Activated CD8-positive, alpha-beta T cell treated with anti-CD3 and anti-CD28 coated beads, Interleukin-2, amount 10 ng/mL, durations not matched to agents 7 days and 5 days (primary cell): ENCODE results near the gene KRAS. TPM values are rescaled to one million over a fixed set of nuclear protein-coding genes. Genes with fewer than 3 reads are reported as not detected.

ENCODE experiments used
- ATAC-seq: fragments of 150-1000 bp; cut with Tn5 transposase; one replicate; pipeline ENCODE4 v1.10.0; 2021; ENCODE audit warnings: moderate library complexity
- CTCF ChIA-PET: fragments of 350-600 bp; sonication (Branson Sonifier 250); formaldehyde crosslinking; loops from one replicate; lab custom pipeline; 2021; ENCODE audit warnings: antibody characterized with exemption; lab: Charles Lee
- POLR2A ChIA-PET: fragments of 350-600 bp; sonication (Branson Sonifier 250); formaldehyde crosslinking; loops from one replicate; lab custom pipeline; 2021; ENCODE audit warnings: antibody characterized with exemption; lab: Charles Lee
- DNase-seq: peaks from one replicate; pipeline ENCODE4 v3.0.0-alpha.2; 2020
- H3K27ac Mint-ChIP-seq: one replicate; pipeline ENCODE4 v1.8.0; 2021; ENCODE audit warnings: mild to moderate bottlenecking, mixed read lengths
- H3K27me3 Mint-ChIP-seq: one replicate; pipeline ENCODE4 v1.8.0; 2021; ENCODE audit warnings: low read depth, mixed read lengths
- H3K36me3 Mint-ChIP-seq: one replicate; pipeline ENCODE4 v1.8.0; 2021; ENCODE audit warnings: low read depth, mixed read lengths
- H3K4me1 Mint-ChIP-seq: one replicate; pipeline ENCODE4 v1.8.0; 2021; ENCODE audit warnings: low read depth, mixed read lengths
- H3K4me3 Mint-ChIP-seq: one replicate; pipeline ENCODE4 v1.8.0; 2021; ENCODE audit warnings: mild to moderate bottlenecking, mixed read lengths
- H3K9me3 Mint-ChIP-seq: one replicate; pipeline ENCODE4 v1.8.0; 2022; ENCODE audit warnings: mixed read lengths; ENCODE audit not compliant: insufficient read depth
- total RNA-seq, 2 experiments: library from RNA; stranded (reverse); gene quantifications; one replicate each; pipeline ENCODE4 v1.2.3, GENCODE V29; 2021

The KRAS gene
- total RNA-seq, 2 experiments from 2014 or later: 33.4 to 37.6 TPM

DNA sequence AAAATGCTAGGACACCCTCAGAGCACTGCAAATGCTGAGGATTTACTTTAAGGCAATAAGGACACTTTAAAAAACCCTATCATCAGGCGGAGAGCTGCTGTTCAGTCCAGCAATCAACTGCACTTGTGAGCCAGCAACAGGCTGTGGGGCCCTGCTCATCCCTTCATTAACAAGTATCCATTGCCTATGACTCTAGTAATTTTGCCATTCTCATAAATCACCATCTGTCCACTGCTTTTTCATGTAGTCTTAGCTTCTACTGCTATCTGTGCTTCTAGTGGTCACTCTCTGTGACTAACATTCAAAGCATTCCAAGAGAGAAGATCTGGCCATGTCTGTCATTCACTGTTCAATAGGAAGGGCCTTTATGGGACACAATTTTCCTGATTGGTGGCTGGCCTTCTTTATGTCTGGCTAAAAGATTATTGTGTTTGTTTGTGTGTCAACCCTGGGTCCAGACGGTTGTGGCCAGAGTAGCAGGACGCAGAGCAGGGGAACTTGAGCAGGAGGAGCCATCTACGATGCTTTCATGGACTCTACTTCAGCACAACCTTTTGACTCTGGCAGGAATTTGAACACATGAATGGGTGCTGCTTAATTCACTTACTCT, 3.6 kb upstream of the KRAS start:
- Mint-ChIP-seq H3K27me3 (peaks cover 2% of the 10 kb centered on the region), H3K9me3 (no peaks in the 10 kb centered on the region), H3K4me1 (peaks cover 18% of the 10 kb centered on the region), H3K4me3 (no peak overlapping the region), H3K27ac (no peak overlapping the region), H3K36me3 (peaks cover 5% of the 10 kb centered on the region)
- POLR2A ChIA-PET: interaction anchor here (0.5 kb wide), 1 partner anchor 18 kb away, joined by 3 read pairs; no protein-coding TSS in a partner anchor
- ATAC-seq (no peak), DNase-seq (no peak)
- CTCF ChIA-PET: interaction anchor here (3.4 kb wide), 1 partner anchor 13 kb away, joined by 17 read pairs; no protein-coding TSS in a partner anchor

DNA sequence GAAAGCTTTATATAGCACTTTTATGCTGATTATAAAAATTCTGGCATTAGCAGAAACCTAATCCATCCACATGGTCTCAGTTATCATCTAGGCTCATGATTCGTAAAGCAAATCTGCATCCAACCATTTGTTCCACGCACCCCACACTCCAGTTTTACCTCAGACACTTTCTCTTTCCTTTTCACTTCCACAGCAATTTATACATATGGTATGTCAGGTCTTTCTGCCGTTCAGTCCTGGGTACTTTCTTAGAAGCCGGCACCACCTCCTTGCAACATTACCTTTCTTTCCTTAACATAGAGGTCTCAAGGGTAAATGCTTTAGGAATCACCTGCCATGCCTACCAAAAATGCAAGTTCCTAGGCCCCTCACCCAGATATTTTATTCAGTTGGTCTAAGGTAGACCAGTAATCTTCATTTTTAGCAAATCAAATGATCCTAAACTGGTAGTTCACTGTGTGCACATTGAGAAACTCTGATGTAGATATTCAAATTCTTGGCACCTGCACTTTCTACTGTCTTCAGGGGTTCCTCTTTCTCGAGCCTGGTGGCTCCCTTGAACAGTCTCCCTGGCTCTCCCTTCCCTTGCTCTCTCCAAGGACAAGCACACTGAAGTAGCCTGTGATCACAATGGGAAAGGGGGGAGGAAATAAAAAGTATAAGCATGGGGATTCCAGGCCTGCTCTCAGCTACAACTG, 2.8 kb upstream of the KRAS start:
- Mint-ChIP-seq H3K4me3 (no peak overlapping the region), H3K36me3 (peaks cover 6% of the 10 kb centered on the region), H3K4me1 (peaks cover 18% of the 10 kb centered on the region), H3K9me3 (no peaks in the 10 kb centered on the region), H3K27me3 (peaks cover 2% of the 10 kb centered on the region), H3K27ac (no peak overlapping the region)
- POLR2A ChIA-PET: interaction anchor here (0.5 kb wide), 1 partner anchor 19 kb away, joined by 3 read pairs; no protein-coding TSS in a partner anchor
- CTCF ChIA-PET: interaction anchor here (1.2 to 3.4 kb wide), 3 partner anchors 10 to 12 kb away, joined by 3 to 17 read pairs (median 11); no protein-coding TSS in a partner anchor
- ATAC-seq (no peak), DNase-seq (no peak)

- Mint-ChIP-seq H3K4me1 (peaks cover 18% of the 10 kb centered on the region), H3K36me3 (peaks cover 10% of the 10 kb centered on the region), H3K27ac (no peak overlapping the region), H3K9me3 (no peaks in the 10 kb centered on the region), H3K27me3 (peaks cover 2% of the 10 kb centered on the region), H3K4me3 (no peak overlapping the region)
- POLR2A ChIA-PET: no interaction called here
- CTCF ChIA-PET: interaction anchor here (1.2 to 2.7 kb wide), 3 partner anchors 10 to 131 kb away, joined by 3 to 13 read pairs (median 11); no protein-coding TSS in a partner anchor
- no peak for ATAC-seq
- DNase-seq: no peak
These were observed 2.2 kb upstream of the KRAS start for GRCh38 chr12:25252946-25253345.

DNA sequence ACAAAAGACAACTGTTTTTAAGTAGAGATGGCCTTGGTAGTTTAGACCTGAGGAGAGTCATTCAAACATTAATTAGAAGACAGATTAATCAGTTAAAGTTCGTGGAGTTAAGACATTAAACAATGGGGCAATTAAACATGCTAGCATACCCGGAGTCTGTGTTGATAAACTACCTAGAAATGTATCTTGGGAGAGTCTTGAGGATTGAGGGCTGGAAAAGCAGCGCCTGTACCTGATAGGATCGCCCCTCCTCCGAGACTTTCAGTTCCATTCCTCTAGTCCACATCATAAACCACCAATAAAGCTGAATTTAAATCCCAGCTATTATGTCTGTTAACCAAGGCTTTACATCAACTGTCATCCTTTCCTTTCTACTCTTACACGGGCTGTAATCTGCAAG, 1.0 kb upstream of the KRAS start:
- ATAC-seq (no peak), DNase-seq (no peak)
- CTCF ChIA-PET: interaction anchor here (1.2 to 2.7 kb wide), 3 partner anchors 10 to 132 kb away, joined by 3 to 13 read pairs (median 11); no protein-coding TSS in a partner anchor
- Mint-ChIP-seq H3K4me3 (peak overlapping the region; percentile 85), H3K27me3 (peaks cover 2% of the 10 kb centered on the region), H3K36me3 (peaks cover 17% of the 10 kb centered on the region), H3K27ac (no peak overlapping the region), H3K9me3 (no peaks in the 10 kb centered on the region), H3K4me1 (peaks cover 23% of the 10 kb centered on the region)
- POLR2A ChIA-PET: interaction anchor here (1.1 to 1.5 kb wide), 6 partner anchors 10 to 114 kb away, joined by 3 to 14 read pairs (median 3); no protein-coding TSS in a partner anchor

DNA sequence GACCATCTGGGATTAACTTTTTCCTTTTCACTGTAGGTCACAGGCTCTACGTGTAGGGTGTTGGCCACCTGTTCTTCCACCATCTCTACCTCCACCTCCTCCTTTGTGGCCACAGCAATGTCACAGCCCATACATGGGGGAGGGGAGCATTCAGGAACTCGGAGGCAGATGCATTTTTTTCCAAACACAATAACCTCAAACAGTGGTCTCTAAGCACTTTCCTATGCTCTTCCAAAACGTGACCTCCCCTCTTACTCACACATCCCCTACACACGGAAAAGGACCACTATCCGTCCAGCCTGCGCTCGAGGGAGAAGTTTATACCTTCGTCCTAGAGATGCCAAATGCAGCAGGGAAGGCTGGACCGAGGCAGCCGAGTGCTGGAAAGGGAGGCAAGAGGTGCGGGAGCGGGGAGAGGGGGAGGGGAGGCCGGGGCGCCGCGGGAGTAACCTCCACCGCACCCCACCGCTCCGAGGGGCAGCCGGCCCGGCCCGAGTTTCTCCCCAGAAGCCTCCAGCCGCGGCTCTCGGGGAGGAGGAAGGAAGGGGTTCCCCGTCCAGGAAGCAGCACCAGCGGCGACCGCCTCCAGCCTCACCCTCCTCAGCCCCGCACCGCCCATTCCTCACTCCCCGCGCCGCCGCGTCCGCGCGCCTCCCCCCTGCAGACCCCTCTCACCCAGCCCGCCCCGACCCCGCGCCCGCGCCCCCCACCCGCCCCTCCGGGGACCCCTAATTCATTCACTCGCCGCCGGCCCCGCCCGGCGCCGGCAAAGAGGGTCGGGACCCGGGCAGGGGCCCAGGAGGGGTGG, 594 bp downstream of the KRAS start:
- H3K4me3 Mint-ChIP-seq: peak overlapping the region; percentile 88
- no peaks in the 10 kb centered on the region for H3K9me3 Mint-ChIP-seq
- DNase-seq: peak; percentile 60
- peaks cover 30% of the 10 kb centered on the region for H3K4me1 Mint-ChIP-seq
- peak overlapping the region; percentile 92 for H3K27ac Mint-ChIP-seq
- H3K27me3 Mint-ChIP-seq: peaks cover 2% of the 10 kb centered on the region
- ChIA-PET CTCF (interaction anchor here (1.0 to 2.7 kb wide), 5 partner anchors 9 to 134 kb away, joined by 3 to 13 read pairs (median 6); no protein-coding TSS in a partner anchor), POLR2A (interaction anchor here (0.6 to 1.5 kb wide), 11 partner anchors 9 to 127 kb away, joined by 3 to 14 read pairs (median 3); partner anchors contain the start of genes DNAI7 and ETFRF1)
- ATAC-seq: peak; percentile 62
- H3K36me3 Mint-ChIP-seq: peaks cover 28% of the 10 kb centered on the region

DNA sequence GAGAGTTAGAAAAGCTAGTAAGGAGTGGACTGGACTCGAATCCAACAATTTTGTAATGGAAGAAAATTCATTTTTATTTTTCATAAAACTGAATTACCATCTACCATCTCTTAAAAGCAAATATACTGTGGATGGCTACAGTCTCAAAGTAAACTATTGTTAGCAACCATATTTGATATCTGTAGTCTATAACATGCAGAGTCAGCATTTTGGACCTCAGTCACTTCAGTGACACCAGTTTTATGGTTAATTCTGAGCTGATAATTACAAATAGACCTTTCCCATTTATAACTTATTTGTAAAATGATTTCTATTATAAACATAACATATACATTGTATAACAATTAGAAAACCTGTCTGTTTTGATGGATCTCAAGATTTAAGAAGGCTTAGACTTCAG, 2.0 kb downstream of the KRAS start:
- H3K9me3 Mint-ChIP-seq: no peaks in the 10 kb centered on the region
- peak overlapping the region; percentile 27 for H3K4me3 Mint-ChIP-seq
- ATAC-seq (no peak), DNase-seq (no peak)
- peaks cover 40% of the 10 kb centered on the region for H3K36me3 Mint-ChIP-seq
- no peak overlapping the region for H3K27ac Mint-ChIP-seq
- ChIA-PET CTCF (interaction anchor here (1.3 to 1.5 kb wide), 3 partner anchors 7 to 139 kb away, joined by 3 to 8 read pairs (median 4); no protein-coding TSS in a partner anchor), POLR2A (interaction anchor here (0.9 to 1.2 kb wide), 2 partner anchors 136 to 139 kb away, joined by 3 to 6 read pairs; no protein-coding TSS in a partner anchor)
- peaks cover 2% of the 10 kb centered on the region for H3K27me3 Mint-ChIP-seq
- peaks cover 30% of the 10 kb centered on the region for H3K4me1 Mint-ChIP-seq

- no peak for ATAC-seq
- H3K9me3 Mint-ChIP-seq: no peaks in the 10 kb centered on the region
- peaks cover 45% of the 10 kb centered on the region for H3K36me3 Mint-ChIP-seq
- DNase-seq: no peak
- H3K27ac Mint-ChIP-seq: no peak overlapping the region
- H3K4me3 Mint-ChIP-seq: no peak overlapping the region
- H3K4me1 Mint-ChIP-seq: peaks cover 26% of the 10 kb centered on the region
- peaks cover 2% of the 10 kb centered on the region for H3K27me3 Mint-ChIP-seq
- ChIA-PET POLR2A (interaction anchor here (1.2 kb wide), 1 partner anchor 140 kb away, joined by 3 read pairs; no protein-coding TSS in a partner anchor), CTCF (interaction anchor here (1.4 to 1.5 kb wide), 2 partner anchors 136 to 139 kb away, joined by 4 to 8 read pairs; no protein-coding TSS in a partner anchor)
These were observed 2.6 kb downstream of the KRAS start for GRCh38 chr12:25248137-25248536.

DNA sequence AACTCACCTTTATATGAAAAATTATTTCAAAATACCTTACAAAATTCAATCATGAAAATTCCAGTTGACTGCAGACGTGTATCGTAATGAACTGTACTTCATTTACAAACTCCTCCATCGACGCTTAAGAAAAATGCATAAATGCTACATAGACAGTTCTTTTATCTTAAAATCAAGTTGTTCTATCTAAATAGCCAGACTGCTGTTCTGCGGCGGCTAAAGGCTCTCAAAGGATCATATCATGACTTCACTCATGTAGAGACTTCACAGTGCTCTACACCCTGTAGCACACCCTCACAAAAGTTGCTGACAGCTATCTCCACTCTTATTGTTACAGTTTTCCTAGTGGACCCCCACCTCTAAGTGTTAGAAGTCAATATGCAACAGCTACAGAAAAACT, 5.2 kb downstream of the KRAS start:
- Mint-ChIP-seq H3K27me3 (no peaks in the 10 kb centered on the region), H3K9me3 (no peaks in the 10 kb centered on the region), H3K4me3 (no peak overlapping the region), H3K27ac (no peak overlapping the region), H3K36me3 (peaks cover 53% of the 10 kb centered on the region), H3K4me1 (peaks cover 33% of the 10 kb centered on the region)
- POLR2A ChIA-PET: interaction anchor here (0.6 kb wide), 1 partner anchor 62 kb away, joined by 3 read pairs; no protein-coding TSS in a partner anchor
- ATAC-seq (no peak), DNase-seq (no peak)
- CTCF ChIA-PET: interaction anchor here (1.4 kb wide), 1 partner anchor 142 kb away, joined by 4 read pairs; no protein-coding TSS in a partner anchor

DNA sequence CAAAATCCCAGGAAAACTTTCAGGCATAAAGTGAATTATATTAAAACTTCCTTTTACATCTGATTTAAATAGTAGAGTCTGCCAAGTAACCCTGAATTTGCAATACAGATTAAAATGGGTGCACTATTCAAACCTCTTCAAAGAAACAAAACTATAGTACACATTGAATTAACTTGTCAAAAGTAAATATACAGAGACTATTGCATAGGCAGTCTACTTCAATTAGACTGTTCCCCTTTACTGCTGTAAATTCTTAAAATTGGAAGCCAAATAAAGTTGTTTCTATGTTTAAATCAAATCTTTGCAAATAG, 7.1 kb downstream of the KRAS start:
- H3K36me3 Mint-ChIP-seq: peaks cover 60% of the 10 kb centered on the region
- no peaks in the 10 kb centered on the region for H3K9me3 Mint-ChIP-seq
- ATAC-seq (no peak), DNase-seq (no peak)
- ChIA-PET CTCF (interaction anchor here (1.3 kb wide), 1 partner anchor 9 kb away, joined by 3 read pairs; no protein-coding TSS in a partner anchor), POLR2A (no interaction called here)
- no peak overlapping the region for H3K4me3 Mint-ChIP-seq
- H3K4me1 Mint-ChIP-seq: peaks cover 28% of the 10 kb centered on the region
- H3K27me3 Mint-ChIP-seq: no peaks in the 10 kb centered on the region
- no peak overlapping the region for H3K27ac Mint-ChIP-seq

DNA sequence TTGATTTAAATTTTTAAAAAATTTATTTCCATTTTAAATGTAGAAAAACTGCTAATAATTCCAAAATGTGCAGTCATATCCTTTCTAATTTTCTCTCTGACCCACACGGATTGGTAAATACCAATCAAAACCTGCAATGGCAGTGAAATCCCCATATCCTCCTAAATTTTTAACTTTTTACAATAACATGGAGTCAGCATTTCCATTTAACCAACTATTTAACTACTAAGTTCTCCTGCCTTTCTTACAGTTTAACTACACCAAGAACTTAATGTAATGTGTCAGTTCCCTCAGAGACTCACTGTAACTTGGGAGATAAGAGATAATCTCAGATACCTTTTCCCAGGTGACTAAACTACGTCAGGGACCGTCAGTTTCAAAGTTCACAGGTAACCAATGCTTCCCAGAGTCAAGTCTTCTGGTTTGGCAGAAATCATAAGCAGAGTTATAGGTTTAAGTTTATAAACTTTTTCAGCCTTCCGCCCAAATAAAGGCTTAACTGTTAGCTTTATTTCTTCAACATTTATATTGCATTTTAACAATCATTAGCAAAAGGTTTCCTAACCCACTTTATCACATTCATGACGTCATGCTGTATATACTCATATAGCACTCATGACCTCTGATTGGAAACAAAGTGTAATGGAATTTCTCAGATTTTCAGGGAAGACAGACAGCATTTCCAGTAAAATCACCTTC, 7.6 kb downstream of the KRAS start:
- Mint-ChIP-seq H3K27me3 (no peaks in the 10 kb centered on the region), H3K36me3 (peaks cover 59% of the 10 kb centered on the region), H3K4me1 (peaks cover 28% of the 10 kb centered on the region), H3K4me3 (no peak overlapping the region), H3K27ac (no peak overlapping the region), H3K9me3 (no peaks in the 10 kb centered on the region)
- CTCF ChIA-PET: interaction anchor here (1.1 to 1.3 kb wide), 2 partner anchors 9 to 10 kb away, joined by 3 read pairs; no protein-coding TSS in a partner anchor
- POLR2A ChIA-PET: interaction anchor here (0.6 kb wide), 1 partner anchor 121 kb away, joined by 3 read pairs; no protein-coding TSS in a partner anchor
- ATAC-seq: no peak
- DNase-seq: no peak
